Effector memory CD4-positive, alpha-beta T cell (primary cell): ENCODE data around the gene ACADSB.

ENCODE experiments used
- DNase-seq, 3 donors: peaks; one replicate each; pipeline ENCODE4 v3.0.0-alpha.2; 2020
- H3K27ac ChIP-seq: 2 replicates; pipeline ENCODE4 v1.7.0; 2013; ENCODE audit warnings: mild to moderate bottlenecking, low read length, moderate library complexity; ENCODE audit not compliant: insufficient read depth, poor library complexity, severe bottlenecking
- H3K27me3 ChIP-seq: replicated peaks from 2 replicates; pipeline ENCODE4 v1.7.0; 2013; ENCODE audit warnings: mild to moderate bottlenecking, low read length; ENCODE audit not compliant: insufficient read depth, control insufficient read depth, poor library complexity, severe bottlenecking
- H3K36me3 ChIP-seq: 2 replicates; pipeline ENCODE4 v1.7.0; 2013; ENCODE audit warnings: mild to moderate bottlenecking, low read length, moderate library complexity; ENCODE audit not compliant: control insufficient read depth, insufficient read depth
- H3K4me1 ChIP-seq: 2 replicates; pipeline ENCODE4 v1.7.0; 2013; ENCODE audit warnings: low read length, mild to moderate bottlenecking; ENCODE audit not compliant: control insufficient read depth, insufficient read depth, poor library complexity, severe bottlenecking
- H3K4me3 ChIP-seq: 2 replicates; pipeline ENCODE4 v1.7.0; 2013; ENCODE audit warnings: low read length, low read depth, mild to moderate bottlenecking; ENCODE audit not compliant: insufficient read depth, poor library complexity, severe bottlenecking
- H3K9me3 ChIP-seq: 2 replicates; pipeline ENCODE4 v1.7.0; 2013; ENCODE audit warnings: mild to moderate bottlenecking, low read length, moderate library complexity; ENCODE audit not compliant: control insufficient read depth

ACADSB gene

GRCh38 chr10:122999347-122999746 lies 9.5 kb upstream of the ACADSB start:
- peaks cover 36% of the 10 kb centered on the region for H3K36me3 ChIP-seq
- no peak overlapping the region for H3K4me3 ChIP-seq
- no peaks in the 10 kb centered on the region for H3K9me3 ChIP-seq
- no peaks in the 10 kb centered on the region for H3K4me1 ChIP-seq
- no peak for DNase-seq
- no peaks in the 10 kb centered on the region for H3K27me3 ChIP-seq
- H3K27ac ChIP-seq = no peak overlapping the region

GRCh38 chr10:123000155-123000554 lies 8.7 kb upstream of the ACADSB start:
- Histone ChIP-seq H3K27me3 (no peaks in the 10 kb centered on the region), H3K36me3 (peaks cover 29% of the 10 kb centered on the region), H3K9me3 (no peaks in the 10 kb centered on the region), H3K4me1 (no peaks in the 10 kb centered on the region), H3K4me3 (no peak overlapping the region), H3K27ac (no peak overlapping the region)
- DNase-seq = no peak

GRCh38 chr10:123001370-123001769 lies 7.4 kb upstream of the ACADSB start:
- H3K4me1 ChIP-seq = no peaks in the 10 kb centered on the region

GRCh38 chr10:123004298-123004697 lies 4.5 kb upstream of the ACADSB start:
- Histone ChIP-seq H3K4me3 (no peak overlapping the region), H3K36me3 (no peaks in the 10 kb centered on the region), H3K27ac (no peak overlapping the region), H3K9me3 (no peaks in the 10 kb centered on the region), H3K4me1 (peaks cover 6% of the 10 kb centered on the region), H3K27me3 (no peaks in the 10 kb centered on the region)
- DNase-seq = no peak

More at GRCh38 chr10:123001370-123001769, 7.4 kb upstream of the ACADSB start:
- no peak overlapping the region for H3K4me3 ChIP-seq
- no peak for DNase-seq
- H3K27me3 ChIP-seq = no peaks in the 10 kb centered on the region
- H3K36me3 ChIP-seq = peaks cover 17% of the 10 kb centered on the region
- H3K9me3 ChIP-seq = no peaks in the 10 kb centered on the region
- no peak overlapping the region for H3K27ac ChIP-seq

- peak overlapping the region; percentile 99 for H3K4me3 ChIP-seq
- peak; percentile 12 to 35 (median 22) for DNase-seq
- H3K36me3 ChIP-seq = no peaks in the 10 kb centered on the region
- H3K27ac ChIP-seq = peak overlapping the region; percentile 90
- peaks cover 6% of the 10 kb centered on the region for H3K4me1 ChIP-seq
- no peaks in the 10 kb centered on the region for H3K9me3 ChIP-seq
- no peaks in the 10 kb centered on the region for H3K27me3 ChIP-seq
These were observed 1.1 kb upstream of the ACADSB start for GRCh38 chr10:123007558-123008354.

- H3K9me3 ChIP-seq = no peaks in the 10 kb centered on the region
- no peaks in the 10 kb centered on the region for H3K36me3 ChIP-seq
- no peak for DNase-seq
- peak overlapping the region; percentile 90 for H3K27ac ChIP-seq
- peak overlapping the region; percentile 99 for H3K4me3 ChIP-seq
- H3K27me3 ChIP-seq = no peaks in the 10 kb centered on the region
- H3K4me1 ChIP-seq = peaks cover 6% of the 10 kb centered on the region
These were observed 457 bp downstream of the ACADSB start for GRCh38 chr10:123009105-123009820.

GRCh38 chr10:123011987-123012386 lies 3.2 kb downstream of the ACADSB start:
- no peaks in the 10 kb centered on the region for H3K9me3 ChIP-seq
- H3K27me3 ChIP-seq = no peaks in the 10 kb centered on the region
- peaks cover 4% of the 10 kb centered on the region for H3K4me1 ChIP-seq
- no peak overlapping the region for H3K4me3 ChIP-seq
- no peak overlapping the region for H3K27ac ChIP-seq
- no peak for DNase-seq
- no peaks in the 10 kb centered on the region for H3K36me3 ChIP-seq

- H3K36me3 ChIP-seq = no peaks in the 10 kb centered on the region
- no peak overlapping the region for H3K4me3 ChIP-seq
- no peaks in the 10 kb centered on the region for H3K27me3 ChIP-seq
- DNase-seq = no peak
- no peak overlapping the region for H3K27ac ChIP-seq
- no peaks in the 10 kb centered on the region for H3K9me3 ChIP-seq
- H3K4me1 ChIP-seq = no peaks in the 10 kb centered on the region
These were observed 4.9 kb downstream of the ACADSB start for GRCh38 chr10:123013456-123014419.

- no peaks in the 10 kb centered on the region for H3K36me3 ChIP-seq
- H3K4me3 ChIP-seq = no peak overlapping the region
- no peaks in the 10 kb centered on the region for H3K27me3 ChIP-seq
- DNase-seq = no peak
- H3K27ac ChIP-seq = no peak overlapping the region
- H3K9me3 ChIP-seq = no peaks in the 10 kb centered on the region
- no peaks in the 10 kb centered on the region for H3K4me1 ChIP-seq
These were observed 6.0 kb downstream of the ACADSB start for GRCh38 chr10:123014772-123015171.
